Neural cell (in vitro differentiated cells): ENCODE results near the gene FBRSL1. TPM values are rescaled to one million over a fixed set of nuclear protein-coding genes. Genes with fewer than 3 reads are reported as not detected.

Experiments used
- H2AFZ ChIP-seq: fragments of 200-600, 300-800 bp; sonication (generic), shearing (Covaris generic); 2 replicates; pipeline ENCODE4 v1.6.0; 2014; ENCODE audit warnings: low read depth, mild to moderate bottlenecking, antibody characterized with exemption, low read length, moderate library complexity
- H3F3A ChIP-seq: fragments of 200-600 bp; shearing (Covaris generic); 2 replicates; pipeline ENCODE4 v1.6.1; 2016; ENCODE audit warnings: mild to moderate bottlenecking, moderate library complexity, mixed read lengths, antibody characterized with exemption, low read length; ENCODE audit not compliant: insufficient read depth, poor library complexity, severe bottlenecking
- H3K27ac ChIP-seq: fragments of 200-600, 300-800 bp; sonication (generic), shearing (Covaris generic); 2 replicates; pipeline ENCODE4 v1.5.1; 2014; ENCODE audit warnings: mild to moderate bottlenecking, low read length, moderate library complexity
- H3K27me3 ChIP-seq: fragments of 300-800, 200-600 bp; sonication (generic), shearing (Covaris generic); 2 replicates; pipeline ENCODE4 v1.6.0; 2014; ENCODE audit warnings: mild to moderate bottlenecking, low read depth, low read length, moderate library complexity; ENCODE audit not compliant: insufficient read depth
- H3K36me3 ChIP-seq: fragments of 300-800, 200-600 bp; sonication (generic), shearing (Covaris generic); 2 replicates; pipeline ENCODE4 v1.5.1; 2014; ENCODE audit warnings: mild to moderate bottlenecking, antibody characterized with exemption, low read length, moderate library complexity; ENCODE audit not compliant: insufficient read depth
- H3K4me2 ChIP-seq: fragments of 300-800, 200-600 bp; sonication (generic), shearing (Covaris generic); 2 replicates; pipeline ENCODE4 v1.6.0; 2014; ENCODE audit warnings: mild to moderate bottlenecking, low read length
- H3K4me3 ChIP-seq: fragments of 300-800, 200-600 bp; sonication (generic), shearing (Covaris generic); 2 replicates; pipeline ENCODE4 v1.5.1; 2014; ENCODE audit warnings: mild to moderate bottlenecking, low read length, moderate library complexity
- H3K79me2 ChIP-seq: fragments of 200-600 bp; shearing (Covaris generic); replicated peaks from 2 replicates; pipeline ENCODE4 v1.6.0; 2014; ENCODE audit warnings: mild to moderate bottlenecking, low read length, moderate library complexity; ENCODE audit not compliant: insufficient read depth
- H3K9ac ChIP-seq: fragments of 300-800, 200-600 bp; sonication (generic), shearing (Covaris generic); 2 replicates; pipeline ENCODE4 v1.6.1; 2016; ENCODE audit warnings: mild to moderate bottlenecking, low read length, mixed read lengths
- H3K9me2 ChIP-seq: fragments of 200-600 bp; shearing (Covaris generic); 2 replicates; pipeline ENCODE4 v1.6.1; 2016; ENCODE audit warnings: mild to moderate bottlenecking, low read length, mixed read lengths; ENCODE audit not compliant: insufficient read depth
- H3K9me3 ChIP-seq: fragments of 200-600, 300-800 bp; sonication (generic), shearing (Covaris generic); 2 replicates; pipeline ENCODE4 v1.6.1; 2016; ENCODE audit warnings: mild to moderate bottlenecking, mixed run types, low read length, moderate library complexity, mixed read lengths
- H4K20me1 ChIP-seq: fragments of 200-600 bp; shearing (Covaris generic); 2 replicates; pipeline ENCODE4 v1.6.1; 2016; ENCODE audit warnings: mild to moderate bottlenecking, mixed run types; ENCODE audit not compliant: insufficient read depth
- EP300 ChIP-seq: fragments of 450-650 bp; conservative IDR thresholded peaks from 2 replicates; pipeline ENCODE4 v1.6.1; 2014; ENCODE audit warnings: antibody characterized with exemption, mild to moderate bottlenecking, moderate library complexity; ENCODE audit not compliant: poor library complexity, severe bottlenecking
- EZH2 ChIP-seq: fragments of 200-600, 300-800 bp; shearing (Covaris generic), sonication (generic); IDR thresholded peaks from 2 replicates; pipeline ENCODE4 v1.6.1; 2014; ENCODE audit warnings: antibody characterized with exemption, low read length, borderline replicate concordance, mild to moderate bottlenecking; ENCODE audit not compliant: insufficient read depth, poor library complexity, severe bottlenecking
- MXI1 ChIP-seq: fragments of 450-650 bp; conservative IDR thresholded peaks from 2 replicates; pipeline ENCODE4 v1.6.1; 2014; ENCODE audit warnings: antibody characterized with exemption, mild to moderate bottlenecking; ENCODE audit not compliant: poor library complexity, severe bottlenecking
- POLR2AphosphoS5 ChIP-seq: IDR thresholded peaks from 2 replicates; pipeline ENCODE4 v1.6.1; 2012
- RAD21 ChIP-seq: fragments of 450-650 bp; conservative IDR thresholded peaks from 2 replicates; pipeline ENCODE4 v1.6.1; 2014; ENCODE audit warnings: antibody characterized with exemption, mild to moderate bottlenecking, moderate library complexity
- REST ChIP-seq: IDR thresholded peaks from 2 replicates; pipeline ENCODE4 v1.6.1; 2012; ENCODE audit warnings: borderline replicate concordance
- TAF1 ChIP-seq: IDR thresholded peaks from 2 replicates; pipeline ENCODE4 v1.6.1; 2012; ENCODE audit warnings: low read depth
- polyA plus RNA-seq: library from polyadenylated mRNA; depleted of rRNA; stranded (reverse); fragments of >200 nt; gene quantifications from 2 replicates; pipeline ENCODE4 v1.2.3, GENCODE V29; 2014
- TF ChIP-seq, protein P1 (sequence below): fragments of 450-650 bp; IDR thresholded peaks from 2 replicates; pipeline ENCODE4 v1.5.1; 2014; ENCODE audit warnings: antibody characterized with exemption, mild to moderate bottlenecking, moderate library complexity; ENCODE audit not compliant: poor library complexity, severe bottlenecking

The FBRSL1 gene
- polyA plus RNA-seq, 1 donor from 2014 or later = 11.9 TPM

GRCh38 chr12:132478433-132478803 lies 11.5 kb upstream of the FBRSL1 start:
- no peaks in the 10 kb centered on the region for H3K27me3 ChIP-seq
- TF ChIP-seq EP300 (no peak), POLR2AphosphoS5 (no peak), TAF1 (no peak), EZH2 (no peak), MXI1 (no peak), REST (no peak), RAD21 (no peak)
- TF ChIP-seq, protein P1, sequence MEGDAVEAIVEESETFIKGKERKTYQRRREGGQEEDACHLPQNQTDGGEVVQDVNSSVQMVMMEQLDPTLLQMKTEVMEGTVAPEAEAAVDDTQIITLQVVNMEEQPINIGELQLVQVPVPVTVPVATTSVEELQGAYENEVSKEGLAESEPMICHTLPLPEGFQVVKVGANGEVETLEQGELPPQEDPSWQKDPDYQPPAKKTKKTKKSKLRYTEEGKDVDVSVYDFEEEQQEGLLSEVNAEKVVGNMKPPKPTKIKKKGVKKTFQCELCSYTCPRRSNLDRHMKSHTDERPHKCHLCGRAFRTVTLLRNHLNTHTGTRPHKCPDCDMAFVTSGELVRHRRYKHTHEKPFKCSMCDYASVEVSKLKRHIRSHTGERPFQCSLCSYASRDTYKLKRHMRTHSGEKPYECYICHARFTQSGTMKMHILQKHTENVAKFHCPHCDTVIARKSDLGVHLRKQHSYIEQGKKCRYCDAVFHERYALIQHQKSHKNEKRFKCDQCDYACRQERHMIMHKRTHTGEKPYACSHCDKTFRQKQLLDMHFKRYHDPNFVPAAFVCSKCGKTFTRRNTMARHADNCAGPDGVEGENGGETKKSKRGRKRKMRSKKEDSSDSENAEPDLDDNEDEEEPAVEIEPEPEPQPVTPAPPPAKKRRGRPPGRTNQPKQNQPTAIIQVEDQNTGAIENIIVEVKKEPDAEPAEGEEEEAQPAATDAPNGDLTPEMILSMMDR = no peak
- no peak overlapping the region for H3K4me2 ChIP-seq
- no peak overlapping the region for H3K27ac ChIP-seq
- H2AFZ ChIP-seq = no peak overlapping the region
- no peaks in the 10 kb centered on the region for H4K20me1 ChIP-seq
- no peaks in the 10 kb centered on the region for H3F3A ChIP-seq
- H3K9me2 ChIP-seq = no peaks in the 10 kb centered on the region
- no peak overlapping the region for H3K4me3 ChIP-seq
- H3K36me3 ChIP-seq = no peaks in the 10 kb centered on the region
- no peak overlapping the region for H3K9ac ChIP-seq
- H3K79me2 ChIP-seq = no peaks in the 10 kb centered on the region
- H3K9me3 ChIP-seq = no peaks in the 10 kb centered on the region

DNA sequence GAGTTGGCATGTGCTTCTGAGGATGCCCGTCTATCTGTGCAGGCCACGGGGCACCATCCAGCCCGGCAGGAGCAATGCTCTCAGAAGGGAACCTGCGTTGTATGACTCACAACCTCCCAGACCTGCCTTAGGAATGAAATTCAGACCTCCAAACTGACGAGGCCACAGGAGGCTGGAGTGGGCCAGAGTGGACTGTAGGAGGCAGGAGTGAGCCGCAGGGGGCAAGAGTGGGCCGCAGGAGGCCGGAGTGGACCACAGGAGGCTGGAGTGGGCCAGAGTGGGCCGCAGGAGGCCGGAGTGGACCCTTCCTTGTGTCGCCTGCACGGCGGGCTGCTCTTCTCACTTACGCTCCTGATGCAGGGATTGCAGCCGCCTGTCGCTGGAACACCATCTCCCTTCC lies 11.1 kb upstream of the FBRSL1 start:
- Histone ChIP-seq H3K4me3 (no peak overlapping the region), H3K4me2 (no peak overlapping the region), H4K20me1 (no peaks in the 10 kb centered on the region), H3K27ac (no peak overlapping the region), H3K9me2 (no peaks in the 10 kb centered on the region), H3F3A (no peaks in the 10 kb centered on the region), H3K27me3 (no peaks in the 10 kb centered on the region), H3K9me3 (no peaks in the 10 kb centered on the region), H3K9ac (no peak overlapping the region), H2AFZ (no peak overlapping the region), H3K79me2 (no peaks in the 10 kb centered on the region), H3K36me3 (no peaks in the 10 kb centered on the region)
- TF ChIP-seq RAD21 = no peak
- TF ChIP-seq POLR2AphosphoS5 = no peak
- TF ChIP-seq EP300 = no peak
- no peak for TF ChIP-seq TAF1
- TF ChIP-seq EZH2 = no peak

DNA sequence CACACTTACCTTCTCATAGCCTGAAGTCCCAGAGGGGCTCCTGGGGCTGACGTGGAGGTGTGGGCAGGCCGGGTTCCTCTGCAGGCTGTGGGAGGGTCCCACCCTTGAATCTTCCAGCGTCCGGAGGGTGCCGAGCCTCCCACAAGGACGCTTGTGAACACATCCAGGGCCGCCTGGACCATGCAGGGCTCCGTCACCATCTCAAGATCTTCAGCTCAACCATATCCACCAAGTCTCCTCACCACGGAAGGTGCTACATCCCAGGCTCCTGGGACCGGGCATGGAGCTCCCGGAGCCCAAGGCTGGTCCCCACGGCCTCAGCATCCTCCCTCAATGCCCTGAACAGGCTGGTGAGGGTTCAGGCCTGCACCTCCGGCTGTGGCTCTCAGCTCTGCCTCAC lies 10.7 kb upstream of the FBRSL1 start:
- H2AFZ ChIP-seq = no peak overlapping the region
- no peaks in the 10 kb centered on the region for H3K36me3 ChIP-seq
- H3K9me3 ChIP-seq = no peaks in the 10 kb centered on the region
- H3K9me2 ChIP-seq = no peaks in the 10 kb centered on the region
- H3K27ac ChIP-seq = no peak overlapping the region
- no peaks in the 10 kb centered on the region for H3K27me3 ChIP-seq
- H3K9ac ChIP-seq = no peak overlapping the region
- no peak overlapping the region for H3K4me3 ChIP-seq
- no peak overlapping the region for H3K4me2 ChIP-seq
- H4K20me1 ChIP-seq = no peaks in the 10 kb centered on the region
- no peaks in the 10 kb centered on the region for H3F3A ChIP-seq
- no peaks in the 10 kb centered on the region for H3K79me2 ChIP-seq
- TF ChIP-seq MXI1 (no peak), REST (no peak)
